Kidney capillary endothelial cell (primary cell): ENCODE data around the gene RAPGEF6.
A peak's percentile ranks its signal among the peaks of the same experiment; 100 is the strongest.
"Not testable (repeated sequence)": the region's sequence is repeated elsewhere in the genome, so short reads cannot be mapped to it uniquely, and the experiment has no call there.

Experiments
- DNase-seq: peaks from one replicate; pipeline ENCODE4 v3.0.0-alpha.2; 2018; ENCODE audit warnings: low spot score

Gene RAPGEF6

GRCh38 chr5:131607903-131608540 lies 27.0 kb downstream of the RAPGEF6 start:
- no peak for DNase-seq

DNA sequence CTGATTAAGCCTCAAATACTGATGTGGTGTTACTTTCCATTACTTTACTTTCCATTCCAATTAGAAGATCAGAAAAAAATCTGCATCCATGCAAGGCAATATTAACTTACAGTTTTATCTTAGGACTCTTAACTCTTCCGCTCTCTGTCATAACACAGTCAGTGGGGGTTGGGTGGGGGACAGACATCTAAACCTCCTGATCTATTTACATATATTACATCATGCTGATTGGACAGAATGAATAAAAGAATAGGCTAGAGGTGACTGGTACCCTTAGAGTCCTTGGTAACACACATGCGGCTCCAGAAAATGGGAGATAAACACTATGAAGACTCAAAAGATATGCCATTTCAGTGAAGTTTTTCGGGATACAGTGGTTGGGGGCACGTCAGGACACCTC lies 27.6 kb downstream of the RAPGEF6 start:
- DNase-seq = no peak

DNA sequence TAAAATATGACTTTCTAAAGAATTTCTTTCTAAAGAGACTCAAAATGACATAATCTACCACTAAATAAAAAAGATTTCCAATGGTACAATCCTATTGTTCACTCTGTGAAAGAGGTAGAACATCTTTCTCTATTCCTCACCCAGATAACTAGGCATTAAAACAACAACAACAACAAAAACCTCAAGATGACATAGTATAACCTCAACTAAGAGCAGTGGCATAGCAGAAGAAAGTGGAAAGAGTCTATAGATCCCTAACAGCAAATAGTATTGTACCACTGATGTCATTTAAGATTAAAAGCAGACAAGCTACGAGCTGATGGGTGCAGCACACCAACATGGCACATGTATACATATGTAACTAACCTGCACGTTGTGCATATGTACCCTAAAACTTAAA lies 29.9 kb downstream of the RAPGEF6 start:
- no peak for DNase-seq

DNA sequence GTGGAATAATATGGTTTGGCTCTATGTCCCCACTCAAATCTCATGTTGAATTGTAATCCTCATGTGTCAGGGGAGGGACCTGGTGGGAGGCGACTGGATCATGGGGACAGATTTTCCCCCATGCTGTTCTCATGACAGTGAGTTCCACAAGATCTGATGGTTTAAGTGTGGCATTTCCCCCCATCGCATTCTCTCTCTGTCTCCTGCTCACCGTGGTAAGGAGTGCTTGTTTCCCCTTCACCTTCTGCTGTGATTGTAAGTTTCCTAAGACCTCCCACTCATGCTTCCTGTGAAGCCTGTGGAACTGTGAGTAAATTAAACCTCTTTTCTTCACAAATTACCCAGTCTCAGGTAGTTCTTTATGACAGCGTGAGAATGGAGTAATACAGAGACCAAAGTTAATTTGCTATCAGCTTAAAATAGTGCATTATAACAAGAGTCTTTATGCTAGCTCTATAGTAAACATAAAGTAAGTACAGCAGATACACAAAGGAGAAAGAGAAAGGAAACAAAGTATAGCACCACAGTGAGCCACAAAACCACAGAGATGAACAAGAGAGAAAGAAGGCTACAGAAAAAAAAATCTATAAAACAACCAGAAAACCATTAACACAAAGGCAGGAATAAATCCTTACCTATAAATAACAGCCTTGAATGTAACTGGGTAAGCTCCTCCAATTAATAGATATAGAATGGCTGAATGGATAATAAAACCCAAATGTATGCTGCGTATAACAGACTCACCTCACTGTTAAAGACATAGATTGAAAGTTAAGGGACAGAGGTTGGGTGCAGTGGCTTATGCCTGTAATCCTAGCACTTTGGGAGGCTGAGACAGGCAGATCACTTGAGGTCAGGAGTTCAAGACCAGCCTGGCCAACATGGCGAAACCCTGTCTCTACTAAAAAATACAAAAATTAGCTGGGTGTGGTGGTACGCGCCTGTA lies 39.7 kb downstream of the RAPGEF6 start:
- no peak for DNase-seq

DNA sequence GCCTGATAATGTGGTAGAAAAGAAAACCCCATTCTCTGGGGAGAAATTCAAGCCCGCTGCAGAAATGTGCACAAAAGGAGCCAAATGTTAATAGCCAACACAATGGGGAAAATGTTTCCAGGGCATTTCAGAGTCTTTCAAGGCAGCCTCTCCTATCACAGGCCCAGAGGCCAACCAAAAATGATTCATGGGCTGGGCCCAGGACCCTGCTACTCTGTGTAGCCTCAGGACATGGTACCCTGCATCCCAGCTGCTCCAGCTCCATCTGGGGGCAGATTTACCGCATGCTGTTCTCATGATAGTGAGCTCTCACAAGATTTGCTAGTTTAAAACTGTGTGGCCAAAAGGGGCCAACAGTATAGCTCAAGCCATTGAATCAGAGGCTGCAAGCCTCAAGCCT lies 41.1 kb downstream of the RAPGEF6 start:
- DNase-seq = no peak

DNA sequence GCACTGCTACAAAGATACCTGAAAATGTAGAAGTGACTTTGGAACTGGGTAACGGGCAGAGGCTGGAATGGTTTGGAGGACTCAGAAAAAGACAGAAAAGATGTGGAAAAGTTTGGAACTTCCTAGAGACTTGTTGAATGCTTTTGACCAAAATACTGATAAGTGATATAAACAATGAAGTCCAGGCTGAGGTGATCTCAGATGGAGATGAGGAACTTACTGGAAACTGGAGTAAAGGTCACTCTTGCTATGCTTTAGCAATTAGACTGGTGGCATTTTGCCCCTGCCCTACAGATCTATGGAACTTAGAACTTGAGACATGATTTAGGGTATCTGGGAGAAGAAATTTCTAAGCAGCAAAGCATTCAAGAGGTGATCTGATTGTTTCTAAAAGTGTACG lies 41.6 kb downstream of the RAPGEF6 start:
- DNase-seq = not testable (repeated sequence)

DNA sequence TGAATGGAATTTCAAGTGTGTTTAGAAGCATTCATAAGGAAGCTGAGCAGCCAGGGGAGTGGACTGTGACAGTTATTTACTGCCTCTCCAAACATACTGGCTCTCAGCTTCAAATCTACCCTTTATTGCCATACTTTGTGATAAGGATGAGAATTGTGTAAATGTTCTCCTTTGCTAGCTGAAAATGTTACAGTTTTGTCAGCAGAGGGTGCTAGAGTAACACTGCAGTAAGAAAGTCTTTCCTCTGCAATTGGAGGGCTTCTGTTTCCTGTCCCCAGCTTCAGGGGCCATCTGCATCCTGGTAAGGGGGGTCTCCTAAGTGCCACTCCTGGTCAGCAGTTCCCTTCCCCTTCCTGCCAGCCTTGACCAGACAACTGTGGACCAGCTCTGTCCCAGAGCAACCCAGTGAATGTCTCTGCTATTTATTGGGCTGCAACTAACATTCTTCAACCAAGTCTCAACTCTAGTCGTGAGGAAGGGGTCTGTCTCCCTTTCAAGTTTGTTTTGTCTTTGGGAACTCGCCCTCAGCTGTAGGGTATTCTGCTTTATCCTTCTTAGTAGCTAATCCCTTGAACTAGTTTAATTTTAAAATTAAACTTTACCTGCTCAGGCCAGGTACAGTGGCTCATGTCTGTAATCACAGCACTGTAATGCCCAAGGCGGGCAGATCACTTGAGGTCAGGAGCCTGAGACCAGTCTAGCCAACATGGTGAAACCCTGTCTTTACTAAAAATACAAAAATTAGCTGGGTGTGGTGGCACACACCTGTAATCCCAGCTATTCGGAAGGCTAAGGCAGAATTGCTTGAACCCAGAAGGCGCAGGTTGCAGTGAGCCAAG lies 45.3 kb downstream of the RAPGEF6 start:
- DNase-seq = peak; percentile 66

- no peak for DNase-seq
Measured at GRCh38 chr5:131587541-131587940, 47.5 kb downstream of the RAPGEF6 start.

- DNase-seq = no peak
Measured at GRCh38 chr5:131581702-131582101, 53.3 kb downstream of the RAPGEF6 start.

GRCh38 chr5:131579917-131580671 lies 54.9 kb downstream of the RAPGEF6 start:
- DNase-seq = no peak

DNA sequence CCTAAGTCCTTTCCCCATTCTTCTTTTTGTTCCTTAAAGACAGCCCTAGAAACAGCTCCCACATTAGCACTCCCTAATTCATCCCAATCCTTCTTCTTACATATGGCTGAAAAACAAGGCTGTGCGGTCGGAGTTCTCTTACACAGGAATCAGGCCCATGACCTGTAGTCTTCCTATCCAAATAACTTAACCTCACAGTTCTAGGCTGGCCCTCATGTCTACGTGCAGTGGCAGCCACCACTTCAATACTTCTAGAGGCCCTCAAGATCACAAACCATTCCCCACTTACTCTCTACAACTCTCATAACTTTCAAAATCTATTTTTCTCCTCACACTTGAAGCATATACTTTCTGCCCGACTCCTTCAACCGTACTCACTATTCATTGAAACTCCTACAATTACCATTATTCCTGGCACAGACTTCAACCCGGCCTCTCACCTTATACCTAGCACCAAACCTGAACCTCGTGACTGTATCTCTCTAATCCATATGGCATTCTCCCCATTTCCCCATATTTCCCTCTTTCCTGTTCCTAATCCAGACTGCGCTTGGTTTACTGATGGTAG lies 59.3 kb downstream of the RAPGEF6 start:
- no peak for DNase-seq

DNA sequence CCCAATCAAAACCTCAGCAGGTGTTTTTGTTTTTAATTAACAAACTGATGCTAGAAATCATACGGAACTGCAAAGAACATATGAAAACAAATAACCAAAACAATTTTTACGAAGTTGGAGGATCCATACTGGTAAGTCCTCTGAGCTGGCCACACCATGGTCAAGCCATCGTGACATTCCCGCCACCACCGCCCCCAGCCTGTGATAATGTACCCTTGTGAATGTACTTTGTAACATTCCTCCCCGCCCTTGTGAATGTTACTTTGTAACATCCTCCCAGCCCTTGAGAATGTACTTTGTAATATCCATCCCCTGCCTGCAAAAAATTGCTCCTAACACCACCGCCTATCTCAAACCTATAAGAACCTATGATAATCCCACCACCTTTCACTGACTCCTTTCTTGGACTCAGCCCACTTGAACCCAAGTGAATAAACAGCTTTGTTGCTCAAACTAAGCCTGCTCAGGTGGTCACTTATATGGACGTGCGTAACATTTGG lies 63.3 kb downstream of the RAPGEF6 start:
- DNase-seq = no peak

GRCh38 chr5:131570757-131571156 lies 64.3 kb downstream of the RAPGEF6 start:
- no peak for DNase-seq

DNA sequence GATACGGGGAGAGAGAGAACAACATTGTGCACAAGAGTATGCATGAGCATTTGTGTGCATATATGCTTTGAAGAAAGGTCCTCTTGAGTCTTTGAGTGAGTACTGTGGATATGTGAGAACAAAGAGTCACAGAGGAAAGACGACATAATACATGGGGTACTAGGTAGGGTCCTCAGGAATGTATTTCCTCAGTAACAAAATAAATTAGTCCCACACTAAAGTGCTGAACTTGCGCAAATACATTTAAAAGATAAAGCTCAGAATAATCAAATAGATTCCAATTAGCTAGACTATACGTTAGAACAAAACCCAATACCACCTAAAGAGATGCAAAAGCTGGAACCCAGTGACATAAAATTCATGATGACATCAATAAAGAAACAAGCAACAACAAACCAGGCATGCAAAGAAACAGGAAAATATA lies 70.8 kb downstream of the RAPGEF6 start:
- DNase-seq = no peak

GRCh38 chr5:131563434-131564228 lies 71.4 kb downstream of the RAPGEF6 start:
- DNase-seq = no peak

DNA sequence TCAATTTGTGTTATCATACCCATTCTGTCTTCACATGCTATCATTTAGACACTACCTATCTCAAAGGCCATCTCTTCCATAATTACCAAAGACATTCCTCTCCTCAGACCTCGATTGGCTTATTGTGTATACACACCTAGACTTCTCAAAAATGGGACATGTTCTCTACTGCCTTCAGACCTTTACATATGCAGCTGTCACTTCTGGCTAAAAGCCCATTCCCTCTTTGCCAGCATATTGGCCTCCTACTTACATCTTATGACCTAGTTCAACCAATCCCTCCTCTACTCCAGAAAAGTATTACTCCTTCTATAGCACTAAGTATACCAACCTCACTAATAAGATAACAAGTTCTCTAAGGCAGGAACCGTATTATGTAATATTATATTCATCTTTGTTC lies 84.4 kb downstream of the RAPGEF6 start:
- no peak for DNase-seq

DNA sequence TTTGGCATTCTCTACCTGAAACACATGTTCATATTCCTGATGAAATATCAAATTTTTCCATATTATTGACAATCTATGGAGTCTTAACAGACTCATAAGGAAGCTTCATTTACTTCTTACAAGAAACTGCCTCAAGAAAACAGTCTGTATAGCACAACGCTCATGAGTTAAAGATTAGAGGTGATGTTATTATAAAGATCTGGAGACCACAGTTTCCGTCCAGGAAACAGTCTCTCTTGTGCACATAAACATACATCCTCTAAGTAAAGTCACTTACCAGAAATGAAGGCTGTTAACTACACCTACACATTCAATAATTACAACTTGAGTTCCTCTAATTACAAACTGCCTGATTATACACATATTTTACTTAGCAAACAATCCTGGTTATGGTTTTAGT lies 86.9 kb downstream of the RAPGEF6 start:
- no peak for DNase-seq

DNA sequence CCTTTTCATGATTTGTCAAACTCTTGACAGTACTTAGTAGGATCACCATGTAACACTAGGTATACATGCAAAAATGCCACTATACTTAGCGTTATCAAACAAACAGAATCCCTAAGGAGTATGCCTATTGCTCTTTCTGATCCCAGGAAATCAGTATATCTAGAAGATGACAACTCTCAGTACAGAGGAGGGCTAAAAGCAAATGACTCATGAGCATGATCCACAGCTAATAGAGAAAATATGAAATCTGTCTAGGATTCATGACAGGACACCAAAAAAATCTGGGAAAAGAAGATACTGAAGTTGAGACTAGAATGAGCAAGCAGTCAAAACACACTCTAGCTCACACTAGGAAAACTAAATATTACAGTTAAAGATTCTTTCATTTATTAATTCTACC lies 89.2 kb downstream of the RAPGEF6 start:
- no peak for DNase-seq

- DNase-seq = no peak
Measured at GRCh38 chr5:131542723-131543122, 92.3 kb downstream of the RAPGEF6 start.

DNA sequence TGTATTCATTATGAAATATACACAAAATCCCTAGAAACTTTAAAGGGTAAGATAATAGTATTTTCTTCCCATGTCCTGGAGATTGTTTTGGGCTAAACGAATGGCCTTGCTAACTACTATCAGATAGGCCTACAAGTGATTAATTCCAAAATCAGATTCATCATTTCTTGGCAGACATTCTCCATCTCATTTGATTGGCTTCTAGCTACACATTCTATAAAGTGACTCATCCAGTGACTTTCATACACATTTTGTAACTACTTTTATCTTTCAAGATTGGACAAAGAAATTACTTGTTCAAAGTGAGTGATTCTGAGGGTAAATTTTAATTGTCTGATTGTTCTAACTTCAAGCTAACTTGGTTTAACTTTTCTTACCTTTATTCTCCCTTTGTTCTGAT lies 93.3 kb downstream of the RAPGEF6 start:
- no peak for DNase-seq
